NCI-H146 treated with DMSO at 0.1 percent for 48 hours (cell line): ENCODE measurements around the gene TNFRSF1B.

Experiments used
- DNase-seq: peaks from one replicate; lab custom pipeline; 2025; ENCODE audit not compliant: unreplicated experiment; lab: John Stamatoyannopoulos, UW

The TNFRSF1B gene

DNA sequence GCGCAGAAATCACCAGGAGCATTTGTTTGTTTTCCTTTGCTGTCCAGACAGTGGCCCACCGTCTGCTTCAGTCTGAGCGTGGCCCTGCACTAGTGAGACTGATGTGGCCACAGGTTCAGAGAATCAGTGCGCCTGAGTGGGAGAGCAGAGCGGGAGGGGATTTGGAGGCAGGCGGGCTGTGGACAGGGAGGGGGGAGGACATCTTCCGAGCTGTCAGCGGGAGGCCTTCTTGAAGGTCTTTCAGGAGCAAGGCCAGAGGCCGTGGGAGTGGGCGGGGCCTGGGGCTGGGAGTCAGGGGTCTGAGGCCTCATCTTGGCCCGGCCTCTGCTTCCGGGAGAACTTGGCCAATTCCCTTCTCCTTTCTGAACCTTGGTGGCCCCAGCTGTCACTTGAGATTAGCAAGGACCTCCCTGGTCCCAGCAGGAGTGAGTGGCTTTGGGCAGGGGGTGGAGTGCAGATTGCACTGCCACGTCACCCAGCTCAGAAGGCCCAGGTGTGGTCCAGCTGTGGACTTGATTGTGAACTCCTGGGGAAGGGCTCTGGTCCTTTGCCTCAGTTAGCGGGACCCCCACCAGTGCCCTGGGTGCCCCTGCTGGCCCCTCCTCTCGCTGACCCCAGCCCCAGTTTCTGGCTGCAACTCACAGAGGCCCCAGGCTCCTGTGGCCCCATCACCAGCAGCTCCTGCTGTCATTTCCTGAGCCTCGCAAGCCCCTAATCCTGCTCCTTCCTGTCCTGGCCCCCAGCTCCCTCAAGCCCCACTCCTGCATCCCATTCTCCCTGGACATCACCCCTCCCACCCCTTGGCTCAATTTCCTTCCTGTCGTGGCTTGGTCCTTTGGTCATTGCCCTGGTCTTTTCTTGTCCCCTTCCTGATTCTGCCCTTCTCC, 8.4 kb downstream of the TNFRSF1B start:
- no peak for DNase-seq

DNA sequence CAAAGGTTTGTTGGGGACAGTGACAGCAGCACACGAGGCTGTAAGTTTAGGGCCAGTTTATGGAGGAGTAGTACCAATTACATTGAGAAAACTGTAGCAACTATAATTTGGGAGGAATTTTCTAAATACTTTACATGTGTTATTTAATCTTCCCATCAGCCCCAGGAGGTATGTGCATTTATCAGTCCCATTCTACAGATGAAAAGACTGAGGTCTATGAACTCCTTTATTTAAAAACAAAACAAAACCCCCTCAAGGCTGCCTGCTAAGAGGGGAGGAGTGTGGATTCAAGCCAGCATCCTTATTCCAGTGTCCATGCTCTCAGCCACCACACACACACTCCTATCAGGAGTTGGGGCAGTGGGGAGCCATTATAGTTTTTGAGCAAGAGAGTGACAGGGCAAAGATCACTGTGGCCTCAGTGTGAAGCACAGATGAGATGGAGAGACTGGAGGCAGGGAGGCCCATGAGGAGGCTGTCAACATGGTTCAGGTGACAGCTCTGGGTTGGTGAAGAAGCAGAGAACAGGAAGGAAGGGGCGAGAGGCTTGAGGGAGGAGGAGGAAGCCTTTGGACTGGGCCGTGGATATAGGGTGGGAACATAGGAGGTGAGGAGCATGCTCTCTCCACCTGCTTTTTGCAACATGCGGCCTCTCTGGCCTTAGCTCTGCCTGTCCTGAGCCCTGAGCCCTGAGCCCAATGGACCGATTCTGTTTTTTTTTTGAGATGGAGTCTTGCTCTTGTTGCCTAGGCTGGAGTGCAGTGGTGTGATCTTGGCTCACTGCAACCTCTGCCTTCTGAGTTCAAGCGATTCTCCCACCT, 9.7 kb downstream of the TNFRSF1B start:
- DNase-seq: no peak

DNA sequence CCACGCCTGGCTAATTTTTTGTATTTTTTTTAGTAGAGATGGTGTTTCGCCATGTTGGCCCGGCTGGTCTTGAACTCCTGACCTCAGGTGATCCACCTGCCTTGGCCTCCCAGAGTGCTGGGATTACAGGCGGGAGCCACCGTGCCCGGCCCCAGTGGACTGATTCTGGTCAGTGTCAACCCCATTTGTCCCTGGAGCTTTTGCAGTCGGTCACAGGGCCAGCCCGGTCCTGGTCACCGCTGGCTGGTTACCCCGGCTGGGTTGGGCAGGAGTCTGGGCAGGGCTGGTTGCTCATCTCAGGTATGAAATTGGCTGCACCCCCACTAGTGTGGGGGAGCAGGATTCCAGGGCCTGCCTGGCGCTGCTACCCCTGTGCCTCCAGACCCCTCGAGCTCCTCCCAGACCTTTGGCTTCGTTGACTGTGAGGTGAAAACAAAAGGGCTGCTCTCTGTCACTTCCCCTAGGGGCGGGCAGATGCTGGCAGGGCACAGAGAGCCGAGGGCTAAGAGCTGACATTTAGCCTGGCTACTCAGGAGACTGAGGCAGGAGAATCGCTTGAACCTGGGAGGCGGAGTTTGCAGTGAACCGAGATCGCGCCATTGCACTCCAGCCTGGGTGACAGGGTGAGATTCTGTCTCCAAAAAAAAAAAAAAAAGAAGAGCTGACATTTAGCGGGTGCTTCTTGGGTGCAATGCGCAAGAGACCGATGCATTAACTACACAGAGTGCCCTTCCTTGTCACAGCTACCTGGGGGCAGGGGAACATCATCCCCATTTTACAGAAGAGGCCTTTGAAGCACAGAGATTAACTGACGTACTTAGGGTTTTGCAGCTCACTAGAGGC, 10.6 kb downstream of the TNFRSF1B start:
- no peak for DNase-seq

DNA sequence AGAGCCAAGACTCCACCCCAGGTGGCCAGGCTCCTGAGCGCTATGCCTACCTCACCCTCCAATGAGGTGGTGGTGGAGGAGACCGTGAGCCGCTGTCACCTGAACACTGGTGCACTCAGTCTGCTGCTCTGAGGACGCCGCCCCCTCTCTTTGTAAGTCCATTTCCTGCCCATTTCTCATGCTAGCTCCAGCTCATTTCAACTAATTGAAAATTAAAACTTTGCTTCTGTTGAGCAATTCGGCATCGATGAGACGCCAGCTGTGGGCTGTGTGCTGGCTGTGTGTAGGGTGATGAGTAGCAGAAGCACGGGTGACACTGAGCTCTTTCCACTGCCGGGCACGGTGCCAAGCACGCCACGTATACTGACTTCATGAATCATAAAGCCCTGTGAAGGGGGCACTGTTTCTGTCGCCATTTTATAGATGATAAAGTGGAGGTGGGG, 11.2 kb downstream of the TNFRSF1B start:
- DNase-seq: peak; percentile 32

DNA sequence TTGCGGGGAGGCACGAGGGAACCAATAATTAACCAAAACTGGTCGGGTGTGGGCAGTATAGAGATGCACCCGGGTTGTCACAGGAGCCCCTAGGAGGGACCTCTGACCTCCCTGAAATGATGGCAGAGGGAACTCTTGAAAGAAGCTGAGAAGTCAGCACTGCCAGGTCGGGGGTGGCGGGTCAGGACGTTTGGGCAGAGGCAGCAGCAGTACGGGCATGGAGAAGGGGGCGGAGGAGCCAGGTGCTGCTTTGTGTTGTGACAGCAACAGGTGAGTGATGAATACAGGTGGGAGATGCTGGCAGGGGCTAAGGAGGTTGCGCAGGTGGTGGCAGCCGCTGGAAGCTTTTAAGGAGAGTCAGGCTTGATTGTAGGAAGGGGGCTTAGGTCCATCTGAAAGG, 11.7 kb downstream of the TNFRSF1B start:
- peak; percentile 46 for DNase-seq

DNA sequence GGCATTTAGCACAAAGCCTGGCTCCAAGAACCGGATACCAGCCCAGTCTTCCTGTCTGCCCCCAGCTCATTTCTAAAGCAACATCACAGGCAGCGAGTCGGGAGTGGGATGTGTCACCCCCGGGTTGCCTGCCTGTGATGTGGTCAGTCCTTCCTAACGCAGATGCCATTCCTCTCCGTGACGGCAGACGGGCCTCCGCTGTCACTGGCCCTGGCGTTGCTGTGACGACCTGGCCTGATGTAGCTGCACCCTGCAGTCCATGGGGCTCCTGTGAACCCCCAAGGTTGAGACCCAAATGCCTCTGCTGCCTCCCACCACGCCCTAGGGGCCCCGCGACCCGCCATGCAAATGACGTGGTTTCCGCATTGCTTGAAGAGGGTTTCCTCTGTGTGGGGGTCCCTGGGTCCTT, 12.3 kb downstream of the TNFRSF1B start:
- no peak for DNase-seq

DNA sequence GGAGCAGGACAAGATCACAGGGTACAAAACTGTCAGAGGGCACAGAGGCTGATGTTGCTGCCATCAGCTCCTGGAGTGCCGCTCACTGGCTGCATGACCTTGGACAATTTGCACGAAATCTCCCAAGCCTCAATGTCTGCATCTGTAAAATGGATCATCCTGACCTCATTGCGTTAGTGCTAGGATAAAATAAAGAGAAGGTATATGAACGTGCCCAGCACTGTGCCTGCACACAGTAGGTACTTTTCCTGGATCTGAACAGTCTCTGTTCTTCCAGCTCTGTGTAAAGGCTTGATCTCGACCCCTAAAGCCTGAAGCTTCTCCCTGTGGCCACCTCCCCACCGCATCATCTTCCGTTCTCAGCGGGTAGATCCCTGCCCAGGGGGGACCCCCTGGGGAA, 12.9 kb downstream of the TNFRSF1B start:
- no peak for DNase-seq

DNA sequence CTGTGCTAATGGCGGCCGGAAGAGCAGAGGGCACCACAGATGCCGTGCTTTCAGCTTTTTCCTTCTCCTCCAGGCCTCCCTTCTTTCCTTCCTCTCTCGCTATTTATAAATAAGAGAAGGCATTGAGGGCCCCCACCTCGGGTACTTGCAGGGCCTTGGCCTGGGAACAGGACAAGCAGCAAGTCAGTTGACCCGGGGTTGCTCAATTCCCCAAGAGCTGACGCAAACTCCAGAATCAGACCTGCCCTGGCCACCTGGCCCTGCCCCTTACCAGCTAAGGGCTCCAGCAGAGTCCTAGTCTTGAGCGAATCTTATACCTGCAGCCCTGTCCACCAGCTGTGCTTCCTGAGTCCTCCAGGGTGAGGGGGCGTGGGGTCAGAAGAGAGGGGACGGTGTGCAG, 13.5 kb downstream of the TNFRSF1B start:
- DNase-seq: no peak

DNA sequence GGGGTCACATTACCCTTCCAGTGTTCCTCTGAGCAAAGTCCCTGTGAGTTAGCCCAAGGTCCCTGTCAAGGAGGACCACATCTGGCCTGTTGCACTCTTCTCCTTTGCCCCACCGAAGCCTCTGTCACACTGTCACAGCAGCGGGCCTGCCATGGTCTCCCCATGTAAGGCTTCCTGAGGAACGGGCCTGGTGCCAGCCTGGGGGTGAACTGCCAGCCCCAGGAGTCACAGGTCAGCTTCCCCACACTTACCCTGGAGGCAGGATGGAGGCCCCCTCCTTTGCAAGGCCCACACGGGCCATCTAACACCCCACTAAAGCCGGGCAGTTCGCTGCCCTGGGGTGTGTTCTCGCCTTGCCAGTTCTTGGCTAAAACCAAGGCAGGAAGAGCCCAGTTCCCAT, 14.1 kb downstream of the TNFRSF1B start:
- no peak for DNase-seq

DNA sequence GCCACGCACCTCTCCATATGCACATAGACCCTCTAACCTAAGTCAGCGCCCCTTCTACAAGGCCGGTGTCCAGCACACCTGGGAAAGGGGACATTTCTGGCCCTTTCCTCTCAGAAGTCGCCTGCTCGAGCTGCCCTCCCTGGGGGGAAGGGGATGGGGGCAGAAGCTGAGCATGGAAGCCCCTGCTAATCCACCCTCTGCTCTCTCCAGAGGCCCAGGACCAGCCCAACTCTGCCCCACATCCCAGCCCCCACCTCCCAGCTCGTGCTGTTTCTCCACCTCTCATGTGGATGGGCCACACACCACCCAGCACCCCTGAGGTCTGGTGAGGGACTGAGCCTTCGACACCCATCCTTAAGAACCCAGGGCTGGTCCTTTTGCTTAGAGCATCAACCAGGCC, 14.8 kb downstream of the TNFRSF1B start:
- no peak for DNase-seq

DNA sequence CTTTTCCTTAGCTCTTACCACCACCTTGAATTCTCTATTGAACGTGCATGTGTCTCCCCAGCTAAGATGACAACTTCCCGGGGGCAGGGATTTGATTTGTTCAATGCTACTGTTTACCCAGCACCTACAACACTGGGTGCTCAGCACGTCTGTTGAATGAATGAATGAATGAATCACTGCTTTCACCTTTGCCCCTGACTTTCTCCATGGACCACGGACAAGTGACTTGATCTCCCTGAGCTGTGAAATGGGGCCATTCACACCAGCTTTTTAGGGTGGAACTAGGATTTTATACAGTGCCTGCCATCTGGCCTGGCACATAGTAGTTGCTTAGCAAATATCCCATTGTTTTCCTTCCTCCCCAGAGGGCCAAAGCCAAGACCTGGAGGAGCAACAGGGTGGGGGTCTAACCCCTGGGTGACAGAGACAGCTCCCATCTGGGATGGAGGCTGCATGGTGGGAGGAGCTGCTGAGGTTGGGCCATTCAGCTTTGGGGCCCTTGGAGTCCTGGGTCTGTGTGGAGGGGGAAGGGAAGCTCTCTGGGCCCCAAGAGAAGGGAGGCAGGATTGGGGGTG, 15.7 kb downstream of the TNFRSF1B start:
- no peak for DNase-seq

DNA sequence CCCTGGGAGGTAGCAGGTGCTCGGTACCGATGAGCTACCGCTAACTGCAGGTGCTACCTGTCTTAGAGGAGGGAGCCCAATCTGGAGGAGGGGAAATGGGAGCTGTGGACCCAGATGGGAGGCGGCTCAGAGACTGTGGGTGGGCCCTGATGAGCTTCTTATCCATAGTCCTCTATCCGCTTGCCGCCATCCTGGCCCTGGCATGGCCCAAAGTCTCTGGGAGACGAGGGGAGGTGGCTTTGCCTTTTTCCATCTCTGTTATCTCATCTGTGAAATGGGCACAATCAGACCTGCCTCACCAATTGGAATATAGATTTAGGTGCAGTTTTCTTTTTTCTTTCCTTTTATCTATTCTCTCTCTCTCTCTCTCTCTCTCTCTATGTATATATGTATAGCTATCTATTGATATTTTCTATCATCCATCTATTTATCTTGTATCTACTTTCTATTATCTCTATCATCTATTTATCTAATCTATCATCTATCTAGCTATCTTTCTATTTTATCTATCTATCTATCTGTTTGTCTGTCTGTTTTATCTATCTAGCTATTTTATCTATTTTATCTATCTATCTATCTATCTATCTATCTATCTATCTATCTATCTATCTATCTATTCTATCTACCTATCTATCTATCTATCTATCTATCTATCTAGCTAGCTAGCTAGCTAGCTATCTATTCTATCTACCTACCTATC, 16.5 kb downstream of the TNFRSF1B start:
- DNase-seq: no peak

DNA sequence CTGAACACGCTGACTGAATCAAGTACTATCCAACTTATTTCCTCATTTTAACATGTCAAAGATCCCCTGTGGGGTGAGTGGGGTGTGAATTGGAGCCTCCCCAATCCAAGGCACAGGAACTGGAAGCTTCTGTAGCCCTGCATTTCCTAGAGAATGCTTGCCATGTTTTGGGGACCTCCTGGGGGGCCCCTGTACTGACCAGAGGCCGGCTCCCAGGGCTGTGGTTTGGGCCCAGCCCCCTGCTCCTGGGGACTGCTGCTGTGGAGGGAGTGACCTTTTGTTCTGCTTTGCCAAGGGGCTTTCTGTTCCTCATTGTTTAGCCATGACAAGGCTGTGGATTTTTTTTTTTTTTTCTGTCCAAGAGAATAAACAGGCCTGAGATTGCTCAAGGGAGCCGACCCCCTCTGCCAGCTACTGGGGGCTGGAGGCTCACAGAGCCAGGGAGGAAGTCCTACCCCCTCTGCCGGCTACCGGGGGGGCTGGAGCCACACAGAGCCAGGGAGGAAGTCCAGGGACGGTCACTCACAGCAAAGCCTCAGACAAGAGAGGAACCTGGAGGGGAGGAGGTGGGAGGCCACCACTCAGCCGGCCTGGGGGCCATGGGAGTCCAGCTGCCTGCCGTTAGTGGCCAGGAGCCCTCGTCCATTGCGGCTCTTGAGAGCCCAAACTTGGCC, 17.4 kb downstream of the TNFRSF1B start:
- DNase-seq: no peak

DNA sequence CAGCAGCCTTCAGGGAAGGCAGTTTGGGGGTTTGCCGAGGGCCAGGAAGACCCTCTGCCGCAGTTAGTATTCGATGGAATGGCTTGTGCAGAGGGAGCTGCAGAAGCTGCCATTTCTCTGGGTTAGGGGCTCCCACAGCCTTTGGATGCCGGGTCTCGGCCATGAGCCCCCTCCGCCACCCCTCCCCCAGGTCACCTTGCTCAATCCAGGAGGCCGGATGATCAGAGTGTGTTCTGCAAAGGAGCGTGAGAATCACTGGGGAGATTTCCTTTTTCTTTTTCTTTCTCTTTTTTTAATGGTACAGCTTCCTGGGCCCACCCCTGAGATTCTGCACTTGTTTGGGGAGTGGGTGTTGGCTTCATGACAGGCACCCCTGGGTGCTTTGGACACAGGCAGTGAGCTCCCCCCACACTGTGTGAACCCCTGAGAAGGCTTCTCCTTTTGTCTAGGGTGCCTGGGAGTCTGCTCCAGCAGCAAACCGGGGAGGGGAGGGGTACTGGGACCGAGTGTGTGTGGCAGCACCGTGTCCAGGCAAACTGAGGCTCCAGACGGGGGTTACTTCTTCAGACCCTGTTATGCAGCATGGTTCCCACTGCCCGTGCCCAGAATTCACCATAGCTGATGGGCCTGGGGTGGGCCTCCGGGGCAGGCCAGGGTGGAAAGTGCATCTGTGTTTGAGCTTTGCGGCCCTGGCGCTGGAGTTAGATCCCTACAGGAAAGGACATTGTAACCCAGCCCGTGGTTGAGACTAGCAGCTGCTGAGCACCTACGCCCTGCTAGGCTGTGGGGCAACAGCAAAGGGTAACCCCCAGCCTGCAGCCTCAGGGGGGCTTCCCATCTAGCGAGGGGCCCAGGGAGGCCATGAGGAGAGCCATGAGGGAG, 18.5 kb downstream of the TNFRSF1B start:
- DNase-seq: no peak

DNA sequence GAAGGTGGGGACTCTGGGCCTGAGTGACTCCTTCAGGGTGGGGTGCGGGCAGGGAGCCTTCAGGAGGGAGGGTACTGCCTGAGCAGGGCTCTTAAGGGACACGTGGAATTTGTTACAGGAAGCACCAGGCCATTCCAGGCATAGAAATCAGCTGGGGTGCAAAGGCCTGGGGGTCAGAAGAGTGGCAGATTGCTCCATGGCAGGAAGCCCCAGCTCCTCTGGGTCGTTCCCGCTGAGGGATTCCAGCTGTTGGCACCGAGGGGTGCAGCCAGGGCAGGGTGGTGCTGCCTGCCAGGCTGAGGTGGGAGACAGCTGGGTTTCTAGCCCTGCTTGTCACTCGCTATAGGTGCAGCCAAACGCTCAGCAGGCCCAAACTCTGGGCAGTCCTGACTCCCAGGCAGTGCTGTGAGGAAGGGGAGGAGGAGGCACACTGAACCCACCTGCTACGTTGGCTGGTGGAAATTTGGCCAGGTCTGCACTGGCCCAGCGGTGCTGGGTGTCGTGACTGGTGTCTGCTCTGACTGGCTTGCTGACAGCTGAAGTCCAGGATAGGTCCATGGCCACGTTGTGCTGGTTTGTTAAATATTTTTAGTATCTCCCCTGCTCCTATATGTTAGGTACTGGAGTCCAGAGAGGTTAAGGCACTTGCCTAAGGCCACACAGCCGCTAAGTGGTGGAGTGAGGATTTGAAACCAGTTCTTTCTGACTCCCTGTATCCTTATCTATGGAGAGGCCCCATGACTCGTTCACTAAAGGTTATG, 19.3 kb downstream of the TNFRSF1B start:
- DNase-seq: no peak

DNA sequence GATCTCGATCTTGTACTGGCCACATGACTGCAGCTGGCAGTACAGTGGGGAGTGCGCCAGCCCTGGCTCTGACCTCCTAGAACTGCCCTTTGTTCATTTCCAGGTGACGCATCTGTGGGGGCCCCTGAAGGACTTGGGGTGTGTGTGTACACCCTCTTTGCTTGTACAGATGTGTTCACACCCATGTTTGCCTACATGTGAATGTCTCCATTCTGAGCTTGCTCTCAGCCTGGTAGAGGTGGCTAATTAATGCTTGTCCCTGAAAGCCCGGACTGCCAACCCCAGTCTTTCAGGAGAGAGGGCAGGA, 19.8 kb downstream of the TNFRSF1B start:
- DNase-seq: no peak

DNA sequence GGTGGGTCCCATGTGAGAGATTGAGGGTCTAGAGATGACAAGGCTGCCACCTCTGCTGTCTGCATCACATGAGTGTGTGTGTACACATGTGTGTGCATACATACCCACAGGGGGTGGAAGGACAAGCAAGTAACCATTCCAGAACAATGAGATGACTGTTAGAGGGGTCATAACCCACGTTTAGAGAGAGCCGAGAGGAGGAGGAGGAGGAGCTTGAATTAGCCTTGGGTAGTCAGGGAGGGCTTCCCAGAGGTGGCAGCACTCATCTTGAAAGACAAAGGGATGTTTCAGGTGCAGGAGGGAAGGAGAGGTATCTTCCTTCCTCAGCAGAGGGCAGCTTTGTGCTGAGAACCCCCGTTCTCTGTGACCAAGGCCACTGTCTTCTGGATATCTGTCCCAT, 21.3 kb downstream of the TNFRSF1B start:
- no peak for DNase-seq

DNA sequence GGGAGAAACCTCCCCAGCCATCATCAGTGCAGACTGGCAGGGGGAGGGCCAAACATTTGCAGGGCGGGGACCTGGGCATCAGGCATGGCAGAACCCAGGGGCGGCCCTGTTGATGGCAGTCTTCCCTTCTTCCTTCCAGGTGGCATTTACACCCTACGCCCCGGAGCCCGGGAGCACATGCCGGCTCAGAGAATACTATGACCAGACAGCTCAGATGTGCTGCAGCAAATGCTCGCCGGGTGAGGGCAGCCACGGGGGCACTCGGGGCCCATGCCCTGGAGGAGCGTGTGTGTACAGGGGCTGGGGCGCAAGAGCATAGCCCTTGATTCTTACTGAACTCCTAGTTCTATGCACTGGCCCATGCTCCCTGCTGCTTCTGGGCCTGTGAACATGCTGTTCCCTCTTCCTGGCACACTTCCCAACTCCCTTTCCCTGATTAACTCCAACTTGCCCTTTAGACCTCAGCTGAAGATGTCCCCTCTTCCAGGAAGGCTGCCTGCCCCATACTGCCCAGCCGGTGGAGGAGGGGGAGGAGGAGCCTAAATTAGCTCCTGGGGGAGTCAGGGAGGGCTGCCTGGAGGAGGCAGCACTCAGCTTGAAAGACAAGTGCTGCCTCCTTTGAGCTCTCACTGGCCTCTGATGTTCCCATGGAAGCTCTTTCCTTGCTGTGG, 22.0 kb downstream of the TNFRSF1B start:
- no peak for DNase-seq
